HepG2 (cell line): ENCODE data around the gene UBE2O. TPM values are rescaled to one million over a fixed set of nuclear protein-coding genes. Genes with fewer than 3 reads are reported as not detected.
A peak's percentile ranks its signal among the peaks of the same experiment; 100 is the strongest.

Experiments
- CBX1 ChIP-seq: IDR thresholded peaks from one replicate; pipeline ENCODE4 v1.6.1; 2016; ENCODE audit warnings: antibody characterized with exemption, low read depth
- CREM ChIP-seq, 2 experiments: sonication (generic) in 1 of 2; formaldehyde crosslinking in 1 of 2; IDR thresholded peaks; 2 replicates each; pipeline versions ENCODE4 v1.4.0 to v1.6.1; 2016 to 2020; ENCODE audit warnings: antibody characterized with exemption in 1 of 2, mild to moderate bottlenecking in 1 of 2, missing genetic modification reagents in 1 of 2
- EED ChIP-seq: sonication (generic); formaldehyde crosslinking; IDR thresholded peaks from 2 replicates; pipeline ENCODE4 v1.5.0; 2020; ENCODE audit warnings: mild to moderate bottlenecking, missing genetic modification reagents
- EP300 ChIP-seq, 3 experiments: sonication (generic) in 1 of 3; formaldehyde crosslinking in 1 of 3; IDR thresholded peaks; 2 replicates each; pipeline versions ENCODE4 v1.5.1 to v1.6.1; 2011 to 2020; ENCODE audit warnings: low read depth in 2 of 3, low read length in 2 of 3, borderline replicate concordance in 1 of 3, improper control_type of control experiment in 1 of 3, mild to moderate bottlenecking in 1 of 3, missing genetic modification reagents in 1 of 3, moderate library complexity in 1 of 3
- JDP2 ChIP-seq: sonication (generic); formaldehyde crosslinking; IDR thresholded peaks from 2 replicates; pipeline ENCODE4 v1.8.1; 2022; ENCODE audit warnings: missing genetic modification reagents, borderline replicate concordance
- MIER3 ChIP-seq: IDR thresholded peaks from 2 replicates; pipeline ENCODE4 v1.6.1; 2016; ENCODE audit warnings: missing compliant biosample characterization, borderline replicate concordance
- MIXL1 ChIP-seq: IDR thresholded peaks from 2 replicates; pipeline ENCODE4 v1.6.1; 2016
- PCBP1 ChIP-seq: fragments of 200-400 bp; formaldehyde crosslinking; IDR thresholded peaks from 2 replicates; pipeline ENCODE4 v1.6.1; 2017; ENCODE audit warnings: mild to moderate bottlenecking, low read depth, low read length, borderline replicate concordance
- RCOR2 ChIP-seq: IDR thresholded peaks from 2 replicates; pipeline ENCODE4 v1.6.1; 2016; ENCODE audit warnings: missing biosample characterization, missing genetic modification reagents
- TCF7L2 ChIP-seq: IDR thresholded peaks from 2 replicates; pipeline ENCODE4 v1.6.1; 2011; ENCODE audit warnings: mild to moderate bottlenecking, low read depth, low read length, moderate library complexity
- TEAD3 ChIP-seq: optimal IDR thresholded peaks from 2 replicates; pipeline ENCODE3; 2016; ENCODE audit warnings: borderline replicate concordance
- ZFP36L1 ChIP-seq: sonication (generic); formaldehyde crosslinking; IDR thresholded peaks from 2 replicates; pipeline ENCODE4 v1.8.0; 2022; ENCODE audit warnings: mild to moderate bottlenecking, missing genetic modification reagents, moderate library complexity
- ZFY ChIP-seq: sonication (generic); formaldehyde crosslinking; IDR thresholded peaks from 2 replicates; pipeline ENCODE4 v1.4.0; 2020; ENCODE audit warnings: missing genetic modification reagents
- ZNF234 ChIP-seq: sonication (generic); formaldehyde crosslinking; conservative IDR thresholded peaks from 2 replicates; pipeline ENCODE4 v1.5.1; 2020; ENCODE audit warnings: mild to moderate bottlenecking, missing genetic modification reagents
- ZNF333 ChIP-seq: sonication (generic); formaldehyde crosslinking; IDR thresholded peaks from 2 replicates; pipeline ENCODE4 v1.4.0; 2020; ENCODE audit warnings: mild to moderate bottlenecking, missing genetic modification reagents, borderline replicate concordance
- ZNF367 ChIP-seq: sonication (generic); formaldehyde crosslinking; IDR thresholded peaks from 2 replicates; pipeline ENCODE4 v1.4.0; 2020; ENCODE audit warnings: missing genetic modification reagents, borderline replicate concordance
- ZNF431 ChIP-seq: sonication (generic); formaldehyde crosslinking; IDR thresholded peaks from 2 replicates; pipeline ENCODE4 v1.9.0; 2022; ENCODE audit warnings: missing genetic modification reagents, low read depth, mild to moderate bottlenecking, borderline replicate concordance
- ZNF605 ChIP-seq: sonication (generic); formaldehyde crosslinking; IDR thresholded peaks from 2 replicates; pipeline ENCODE4 v1.8.0; 2022; ENCODE audit warnings: mild to moderate bottlenecking, missing genetic modification reagents
- ZNF614 ChIP-seq: IDR thresholded peaks from 2 replicates; pipeline ENCODE4 v1.6.1; 2018; ENCODE audit warnings: missing biosample characterization, missing genetic modification reagents, inconsistent platforms, borderline replicate concordance
- ZNF747 ChIP-seq: sonication (generic); formaldehyde crosslinking; IDR thresholded peaks from 2 replicates; pipeline ENCODE4 v1.8.1; 2023; ENCODE audit warnings: missing genetic modification reagents, mild to moderate bottlenecking, borderline replicate concordance
- ZNF772 ChIP-seq: sonication (generic); formaldehyde crosslinking; IDR thresholded peaks from 2 replicates; pipeline ENCODE4 v1.5.0; 2020; ENCODE audit warnings: mild to moderate bottlenecking, missing genetic modification reagents
- polyA plus RNA-seq, 8 experiments: library from polyadenylated mRNA; depleted of rRNA in 3 of 8; stranded (reverse) in 7 of 8; unstranded in 1 of 8; fragments of >200 nt; fragmentation: Illumina TruSeq in 4 of 8; extraction: Trizol in 4 of 8; gene quantifications; 2 replicates each; pipeline versions ENCODE4 v1.2.1 to v1.2.3, GENCODE V29; 2011 to 2016; ENCODE audit warnings: low read depth in 4 of 8, missing spikeins in 1 of 8, mixed read lengths in 1 of 8; ENCODE audit not compliant: insufficient read depth in 1 of 8
- total RNA-seq, 5 experiments: library from RNA; depleted of rRNA; stranded (reverse); fragments of >200 nt; fragmentation: Illumina TruSeq; extraction: Trizol; gene quantifications; 2 replicates each; pipeline ENCODE4 v1.2.3, GENCODE V29; 2016; ENCODE audit warnings: low read depth in 1 of 5
- TF ChIP-seq, protein P1 (sequence below): sonication (generic); formaldehyde crosslinking; IDR thresholded peaks from 2 replicates; pipeline ENCODE4 v1.5.0; 2020; ENCODE audit warnings: missing genetic modification reagents
- TF ChIP-seq, protein P2 (sequence below): sonication (generic); formaldehyde crosslinking; IDR thresholded peaks from 2 replicates; pipeline ENCODE4 v1.9.0; 2021; ENCODE audit warnings: missing genetic modification reagents, borderline replicate concordance
- TF ChIP-seq, protein P3 (sequence below): sonication (generic); formaldehyde crosslinking; IDR thresholded peaks from 2 replicates; pipeline ENCODE4 v1.5.0; 2020; ENCODE audit warnings: missing genetic modification reagents, mild to moderate bottlenecking, borderline replicate concordance
- TF ChIP-seq, protein P4 (sequence below): sonication (generic); formaldehyde crosslinking; IDR thresholded peaks from 2 replicates; pipeline ENCODE4 v1.5.1; 2020; ENCODE audit warnings: missing genetic modification reagents, mild to moderate bottlenecking, borderline replicate concordance

Gene UBE2O
- total and polyA plus RNA-seq, 2 of the 13 experiments (the other 11 are each of a cell fraction or from before 2014, with no cell fraction given): 21.5 to 23.5 TPM

DNA sequence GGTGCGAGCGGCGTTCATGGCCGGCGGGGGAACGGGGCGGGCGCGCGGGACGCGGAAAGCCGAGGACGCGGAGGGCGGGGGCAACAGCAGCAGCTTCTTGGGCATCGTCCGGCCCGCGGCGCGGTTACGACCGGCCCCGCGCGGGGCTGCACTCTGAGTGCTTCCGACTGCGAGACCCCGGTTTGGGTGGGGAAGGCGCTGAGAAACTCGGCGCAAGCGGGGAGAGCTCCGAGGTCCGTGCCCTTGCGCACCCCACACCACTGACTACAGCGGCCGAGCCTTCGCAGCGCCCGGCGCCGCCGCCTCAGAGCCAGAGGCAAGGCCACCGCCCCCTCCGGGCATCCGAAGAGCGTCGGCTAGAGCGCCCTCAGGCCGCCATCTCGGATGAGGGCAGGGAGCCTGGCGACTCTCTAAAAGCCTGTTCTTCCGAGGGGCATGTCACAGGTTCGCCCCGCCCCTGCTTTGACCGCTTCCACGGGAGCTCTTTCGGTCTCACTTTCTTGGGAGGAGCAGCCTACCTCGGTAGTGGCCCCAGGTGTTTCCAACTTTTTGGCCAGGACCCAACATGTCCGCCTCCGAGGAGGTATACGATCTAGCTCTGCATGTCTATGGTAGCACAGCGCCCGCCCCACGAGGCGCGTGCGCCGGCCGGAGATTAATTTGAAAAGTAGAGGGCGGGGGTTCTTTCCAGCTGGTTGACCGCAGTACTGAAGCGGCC is 99.2 kb downstream of the UBE2O start, which contains the start of gene PRPSAP1 (continued):
- TF ChIP-seq, protein P1, sequence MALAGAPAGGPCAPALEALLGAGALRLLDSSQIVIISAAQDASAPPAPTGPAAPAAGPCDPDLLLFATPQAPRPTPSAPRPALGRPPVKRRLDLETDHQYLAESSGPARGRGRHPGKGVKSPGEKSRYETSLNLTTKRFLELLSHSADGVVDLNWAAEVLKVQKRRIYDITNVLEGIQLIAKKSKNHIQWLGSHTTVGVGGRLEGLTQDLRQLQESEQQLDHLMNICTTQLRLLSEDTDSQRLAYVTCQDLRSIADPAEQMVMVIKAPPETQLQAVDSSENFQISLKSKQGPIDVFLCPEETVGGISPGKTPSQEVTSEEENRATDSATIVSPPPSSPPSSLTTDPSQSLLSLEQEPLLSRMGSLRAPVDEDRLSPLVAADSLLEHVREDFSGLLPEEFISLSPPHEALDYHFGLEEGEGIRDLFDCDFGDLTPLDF (CRISPR knock-in tag): peak; percentile 83
- TF ChIP-seq PCBP1 (no peak), CREM (IDR thresholded peaks at IDR 0.05) (peak; percentile 82), CREM (CRISPR knock-in tag; IDR thresholded peaks at IDR 0.05) (no peak), ZNF772 (CRISPR knock-in tag) (peak; percentile 94), CBX1 (peak; percentile 29), EED (CRISPR knock-in tag) (peak; percentile 65; the same call in 1 of the 2 replicates), ZNF605 (CRISPR knock-in tag) (peak; percentile 87), ZFP36L1 (CRISPR knock-in tag) (peak; percentile 89), TCF7L2 (no peak), ZNF333 (CRISPR knock-in tag) (peak; percentile 93), ZNF747 (peak; percentile 93), MIXL1 (CRISPR knock-in tag) (no peak; the same call in none of the 2 replicates), MIER3 (CRISPR knock-in tag) (no peak; the same call in none of the 2 replicates), ZFY (CRISPR knock-in tag) (peak; percentile 83), ZNF614 (peak; percentile 92), ZNF431 (CRISPR knock-in tag) (0 out of 2 replicates have a peak, but pooled peaks have one; percentile 37), ZNF234 (CRISPR knock-in tag) (peak; percentile 88), ZNF367 (CRISPR knock-in tag) (peak; percentile 94), TEAD3 (CRISPR knock-in tag) (peak; percentile 85), JDP2 (no peak), EP300 (IDR thresholded peaks at IDR 0.05; ENCODE audit: low read depth in 2 of 2, low read length in 2 of 2) (peak in 1 of 2 experiments; percentile 3; a peak in 1 of 4 replicates), EP300 (CRISPR knock-in tag; IDR thresholded peaks at IDR 0.05; ENCODE audit: borderline replicate concordance) (peak; percentile 39), RCOR2 (CRISPR knock-in tag) (peak; percentile 68; the same call in 1 of the 2 replicates)
- TF ChIP-seq, protein P2, sequence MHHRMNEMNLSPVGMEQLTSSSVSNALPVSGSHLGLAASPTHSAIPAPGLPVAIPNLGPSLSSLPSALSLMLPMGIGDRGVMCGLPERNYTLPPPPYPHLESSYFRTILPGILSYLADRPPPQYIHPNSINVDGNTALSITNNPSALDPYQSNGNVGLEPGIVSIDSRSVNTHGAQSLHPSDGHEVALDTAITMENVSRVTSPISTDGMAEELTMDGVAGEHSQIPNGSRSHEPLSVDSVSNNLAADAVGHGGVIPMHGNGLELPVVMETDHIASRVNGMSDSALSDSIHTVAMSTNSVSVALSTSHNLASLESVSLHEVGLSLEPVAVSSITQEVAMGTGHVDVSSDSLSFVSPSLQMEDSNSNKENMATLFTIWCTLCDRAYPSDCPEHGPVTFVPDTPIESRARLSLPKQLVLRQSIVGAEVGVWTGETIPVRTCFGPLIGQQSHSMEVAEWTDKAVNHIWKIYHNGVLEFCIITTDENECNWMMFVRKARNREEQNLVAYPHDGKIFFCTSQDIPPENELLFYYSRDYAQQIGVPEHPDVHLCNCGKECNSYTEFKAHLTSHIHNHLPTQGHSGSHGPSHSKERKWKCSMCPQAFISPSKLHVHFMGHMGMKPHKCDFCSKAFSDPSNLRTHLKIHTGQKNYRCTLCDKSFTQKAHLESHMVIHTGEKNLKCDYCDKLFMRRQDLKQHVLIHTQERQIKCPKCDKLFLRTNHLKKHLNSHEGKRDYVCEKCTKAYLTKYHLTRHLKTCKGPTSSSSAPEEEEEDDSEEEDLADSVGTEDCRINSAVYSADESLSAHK (CRISPR knock-in tag): no peak; the same call in 1 of the 2 replicates
- TF ChIP-seq, protein P3, sequence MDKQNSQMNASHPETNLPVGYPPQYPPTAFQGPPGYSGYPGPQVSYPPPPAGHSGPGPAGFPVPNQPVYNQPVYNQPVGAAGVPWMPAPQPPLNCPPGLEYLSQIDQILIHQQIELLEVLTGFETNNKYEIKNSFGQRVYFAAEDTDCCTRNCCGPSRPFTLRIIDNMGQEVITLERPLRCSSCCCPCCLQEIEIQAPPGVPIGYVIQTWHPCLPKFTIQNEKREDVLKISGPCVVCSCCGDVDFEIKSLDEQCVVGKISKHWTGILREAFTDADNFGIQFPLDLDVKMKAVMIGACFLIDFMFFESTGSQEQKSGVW (CRISPR knock-in tag): 0 out of 2 replicates have a peak, but pooled peaks have one; percentile 34
- TF ChIP-seq, protein P4, sequence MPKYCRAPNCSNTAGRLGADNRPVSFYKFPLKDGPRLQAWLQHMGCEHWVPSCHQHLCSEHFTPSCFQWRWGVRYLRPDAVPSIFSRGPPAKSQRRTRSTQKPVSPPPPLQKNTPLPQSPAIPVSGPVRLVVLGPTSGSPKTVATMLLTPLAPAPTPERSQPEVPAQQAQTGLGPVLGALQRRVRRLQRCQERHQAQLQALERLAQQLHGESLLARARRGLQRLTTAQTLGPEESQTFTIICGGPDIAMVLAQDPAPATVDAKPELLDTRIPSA: peak; percentile 31; the same call in 1 of the 2 replicates
